M059J (cell line): ENCODE measurements around the gene ZCCHC14. TPM values are rescaled to one million over a fixed set of nuclear protein-coding genes. Genes with fewer than 3 reads are reported as not detected.

Experiments
- DNase-seq: peaks from one replicate; pipeline ENCODE4 v3.0.0-alpha.2; 2012; ENCODE audit warnings: low read depth
- total RNA-seq: library from RNA; depleted of rRNA; stranded (reverse); fragments of >200 nt; shearing (Covaris generic); gene quantifications from 2 replicates; pipeline ENCODE4 v1.2.3, GENCODE V29; 2014

ZCCHC14 gene
- total RNA-seq, 1 experiment from 2014 or later: 7.8 TPM

- DNase-seq: no peak
Observed at GRCh38 chr16:87432330-87432915, 60.4 kb downstream of the ZCCHC14 start.

GRCh38 chr16:87431926-87432325 lies 60.9 kb downstream of the ZCCHC14 start:
- peak; percentile 65 for DNase-seq

- no peak for DNase-seq
Observed at GRCh38 chr16:87426423-87427215, 66.2 kb downstream of the ZCCHC14 start.

- no peak for DNase-seq
Observed at GRCh38 chr16:87425941-87426340, 66.9 kb downstream of the ZCCHC14 start.

GRCh38 chr16:87424266-87424665 lies 68.6 kb downstream of the ZCCHC14 start:
- no peak for DNase-seq

- no peak for DNase-seq
Observed at GRCh38 chr16:87423429-87423828, 69.4 kb downstream of the ZCCHC14 start.

- no peak for DNase-seq
Observed at GRCh38 chr16:87422106-87422505, 70.7 kb downstream of the ZCCHC14 start.

GRCh38 chr16:87421003-87421912 lies 71.6 kb downstream of the ZCCHC14 start:
- no peak for DNase-seq

GRCh38 chr16:87420026-87421002 lies 72.5 kb downstream of the ZCCHC14 start:
- DNase-seq: no peak

GRCh38 chr16:87418644-87419043 lies 74.2 kb downstream of the ZCCHC14 start:
- DNase-seq: no peak

GRCh38 chr16:87418216-87418615 lies 74.6 kb downstream of the ZCCHC14 start:
- DNase-seq: no peak

- no peak for DNase-seq
Observed at GRCh38 chr16:87417528-87417910, 75.3 kb downstream of the ZCCHC14 start.

GRCh38 chr16:87416826-87417527 lies 75.8 kb downstream of the ZCCHC14 start:
- peak; percentile 58 for DNase-seq

- no peak for DNase-seq
Observed at GRCh38 chr16:87415441-87415840, 77.4 kb downstream of the ZCCHC14 start.

- DNase-seq: no peak
Observed at GRCh38 chr16:87414251-87414680, 78.6 kb downstream of the ZCCHC14 start.

GRCh38 chr16:87412996-87413421 lies 79.8 kb downstream of the ZCCHC14 start:
- no peak for DNase-seq

GRCh38 chr16:87412371-87412995 lies 80.3 kb downstream of the ZCCHC14 start:
- no peak for DNase-seq

GRCh38 chr16:87411375-87412271 lies 81.2 kb downstream of the ZCCHC14 start:
- DNase-seq: no peak

- no peak for DNase-seq
Observed at GRCh38 chr16:87410968-87411367, 81.9 kb downstream of the ZCCHC14 start.
